ENCODE results near the gene KCTD1.

- TF ChIP-seq SUZ12 (IDR thresholded peaks at IDR 0.05; ENCODE audit: extremely low read depth, insufficient read depth, insufficient read length) (no peak), ZNF274 (IDR thresholded peaks at IDR 0.05; ENCODE audit: low read depth, low read length) (no peak), YY1 (IDR thresholded peaks at IDR 0.05; ENCODE audit: insufficient read depth, insufficient read length) (no peak)
Measured at GRCh38 chr18:26561769-26562168, 13.4 kb upstream of the KCTD1 start.
